ENCODE measurements around the gene LPCAT1.

The LPCAT1 gene

DNA sequence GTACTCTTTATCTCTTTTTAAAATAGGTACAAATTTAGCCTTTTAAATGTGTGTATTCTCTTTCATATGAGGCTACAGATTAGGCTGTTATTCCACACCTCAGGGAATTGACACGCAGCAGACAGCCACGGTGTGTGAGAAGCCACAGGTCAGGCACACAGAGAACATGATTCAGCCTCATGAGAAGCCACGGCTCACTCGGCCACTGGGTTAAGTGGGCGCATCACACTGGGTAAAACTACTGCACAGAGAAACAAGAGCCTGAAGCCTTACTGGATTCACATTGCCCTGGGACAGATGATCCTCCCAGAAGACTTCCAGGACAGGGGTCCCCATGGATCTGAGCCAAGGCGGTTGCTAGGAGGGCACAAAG is 28.2 kb downstream of the LPCAT1 start:
- DNase-seq (ENCODE audit: low spot score) = no peak

DNA sequence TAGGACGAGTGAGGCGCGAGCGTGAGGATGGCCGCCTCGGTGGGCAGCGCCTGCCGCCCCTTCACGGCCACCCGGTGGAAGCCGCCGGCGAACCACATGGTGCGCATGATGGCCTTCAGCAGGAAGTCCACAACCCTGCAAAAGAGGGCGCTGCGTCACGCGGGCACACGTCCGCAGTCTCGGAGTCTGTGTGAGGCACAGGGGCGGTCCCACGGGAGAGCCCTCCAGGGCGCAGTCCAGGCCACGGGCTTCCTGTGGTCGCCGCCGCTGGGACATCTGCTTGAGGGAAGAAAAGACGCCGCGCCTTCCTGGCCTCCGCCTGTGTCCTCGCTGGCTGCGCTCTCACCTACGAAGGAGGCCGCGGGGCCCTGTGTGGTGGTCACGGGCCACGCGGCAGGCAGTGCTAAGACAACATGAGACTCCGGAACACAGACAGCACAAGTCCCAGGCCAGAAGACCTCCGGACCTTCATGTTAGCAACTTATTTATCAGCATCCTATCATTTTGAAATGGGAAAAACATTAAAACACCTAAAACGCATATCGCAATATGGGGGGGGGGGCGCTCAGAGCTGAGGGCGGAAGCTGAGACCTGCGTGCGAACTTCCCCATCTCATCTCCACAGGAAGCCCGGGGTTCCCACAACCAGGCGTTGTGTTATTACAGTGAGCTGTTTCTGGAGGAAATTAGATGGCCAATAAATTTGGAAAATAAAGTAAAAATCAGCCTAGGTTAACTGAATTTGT is 28.8 kb downstream of the LPCAT1 start:
- DNase-seq (ENCODE audit: low spot score) = no peak

DNA sequence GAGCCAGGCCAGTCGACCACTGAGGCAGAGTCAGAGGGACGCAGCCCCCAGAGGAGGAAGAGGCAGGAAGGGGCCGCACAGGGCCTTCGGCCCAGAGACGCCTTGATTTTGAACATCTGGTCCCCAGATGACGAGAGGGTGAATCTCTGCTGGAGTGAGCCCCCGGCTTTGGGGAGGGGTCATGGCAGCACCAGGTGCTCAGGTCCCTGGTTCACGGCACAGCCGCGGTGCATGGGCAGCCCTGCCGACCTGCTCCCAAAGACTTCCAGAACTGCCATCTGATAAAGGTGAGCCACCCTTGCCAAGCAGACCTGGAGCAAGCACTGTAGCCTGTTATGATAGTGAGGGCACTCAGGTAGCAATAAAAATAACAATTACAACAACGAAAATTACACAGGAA is 29.8 kb downstream of the LPCAT1 start:
- no peak for DNase-seq (ENCODE audit: low spot score)

DNA sequence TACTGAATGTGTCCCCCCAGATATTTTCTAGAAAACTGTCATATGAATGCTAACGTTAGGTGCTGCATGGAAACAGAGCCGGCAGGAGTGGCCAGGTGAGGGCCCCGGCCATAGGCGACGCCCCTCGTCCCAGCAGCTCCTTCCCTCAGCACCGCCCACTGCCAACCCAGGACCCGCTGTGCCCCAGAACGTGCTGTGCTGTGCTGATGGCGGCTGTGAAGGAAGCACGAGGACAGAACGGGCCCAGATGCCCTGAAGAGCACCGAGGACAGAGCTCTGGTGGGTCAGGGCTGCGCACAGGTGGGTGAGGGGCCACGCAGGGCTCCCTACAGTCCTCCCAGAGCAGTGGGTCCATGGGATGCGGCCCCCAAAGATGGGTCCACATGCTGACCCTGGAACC is 30.3 kb downstream of the LPCAT1 start:
- no peak for DNase-seq (ENCODE audit: low spot score)

DNA sequence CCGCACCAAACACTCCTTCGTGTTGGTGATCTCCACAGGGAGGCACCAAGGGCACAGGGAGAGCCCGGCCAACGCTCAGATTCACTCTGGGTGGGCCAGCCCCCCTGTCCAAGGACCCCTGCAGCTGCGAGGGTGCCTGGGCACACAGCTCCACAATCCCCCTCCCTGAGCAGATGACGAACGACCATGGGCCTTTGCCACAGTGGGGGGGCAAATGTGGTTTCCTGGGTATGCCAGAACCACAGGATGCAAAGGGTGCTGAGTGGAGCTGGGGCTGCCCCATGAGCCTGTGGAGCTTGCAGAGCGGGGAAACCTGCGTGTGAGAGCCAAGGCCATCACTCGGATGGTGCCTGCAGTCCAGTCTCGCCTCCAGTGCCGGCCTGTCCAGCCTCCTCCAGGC is 31.0 kb downstream of the LPCAT1 start:
- DNase-seq (ENCODE audit: low spot score) = no peak

DNA sequence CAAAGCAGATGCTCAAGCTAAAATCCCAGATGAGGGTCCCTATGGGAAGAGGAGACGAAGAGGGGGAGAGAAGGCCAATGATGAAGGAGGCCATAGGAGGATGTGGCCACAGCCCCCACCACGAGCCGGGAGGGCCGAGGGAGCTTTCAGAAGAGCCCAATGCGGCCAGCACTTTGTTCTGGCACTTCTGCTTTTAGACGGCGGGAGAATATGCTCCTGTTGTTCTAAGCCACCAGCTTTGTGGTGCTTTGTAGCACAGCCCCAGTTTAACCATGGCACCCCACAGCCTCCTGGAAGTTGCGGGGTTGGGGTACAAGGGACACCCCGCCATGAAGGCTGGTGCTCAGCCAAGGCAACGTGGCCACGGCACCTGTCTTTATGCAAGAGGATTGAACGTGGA is 33.4 kb downstream of the LPCAT1 start:
- DNase-seq (ENCODE audit: low spot score) = no peak

DNA sequence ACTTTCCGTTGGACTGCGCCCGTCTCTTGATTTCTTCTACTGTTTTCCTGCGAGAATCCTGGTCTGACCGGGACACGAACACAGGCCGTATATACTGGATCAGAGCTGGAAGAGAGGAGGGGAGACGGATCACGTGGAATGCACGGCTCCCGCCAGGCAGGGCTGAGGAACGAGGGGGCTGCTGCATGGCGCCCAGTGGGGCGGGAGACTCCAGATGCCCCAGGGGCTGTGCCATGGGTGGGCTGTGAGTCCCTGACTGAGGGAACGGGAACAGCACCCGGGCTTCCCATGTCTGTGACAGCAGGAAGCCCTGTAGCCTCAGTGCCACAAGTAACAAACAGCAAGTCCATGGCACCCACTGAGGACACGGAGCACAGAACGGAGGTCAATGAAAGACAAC is 34.0 kb downstream of the LPCAT1 start:
- DNase-seq (ENCODE audit: low spot score) = no peak

DNA sequence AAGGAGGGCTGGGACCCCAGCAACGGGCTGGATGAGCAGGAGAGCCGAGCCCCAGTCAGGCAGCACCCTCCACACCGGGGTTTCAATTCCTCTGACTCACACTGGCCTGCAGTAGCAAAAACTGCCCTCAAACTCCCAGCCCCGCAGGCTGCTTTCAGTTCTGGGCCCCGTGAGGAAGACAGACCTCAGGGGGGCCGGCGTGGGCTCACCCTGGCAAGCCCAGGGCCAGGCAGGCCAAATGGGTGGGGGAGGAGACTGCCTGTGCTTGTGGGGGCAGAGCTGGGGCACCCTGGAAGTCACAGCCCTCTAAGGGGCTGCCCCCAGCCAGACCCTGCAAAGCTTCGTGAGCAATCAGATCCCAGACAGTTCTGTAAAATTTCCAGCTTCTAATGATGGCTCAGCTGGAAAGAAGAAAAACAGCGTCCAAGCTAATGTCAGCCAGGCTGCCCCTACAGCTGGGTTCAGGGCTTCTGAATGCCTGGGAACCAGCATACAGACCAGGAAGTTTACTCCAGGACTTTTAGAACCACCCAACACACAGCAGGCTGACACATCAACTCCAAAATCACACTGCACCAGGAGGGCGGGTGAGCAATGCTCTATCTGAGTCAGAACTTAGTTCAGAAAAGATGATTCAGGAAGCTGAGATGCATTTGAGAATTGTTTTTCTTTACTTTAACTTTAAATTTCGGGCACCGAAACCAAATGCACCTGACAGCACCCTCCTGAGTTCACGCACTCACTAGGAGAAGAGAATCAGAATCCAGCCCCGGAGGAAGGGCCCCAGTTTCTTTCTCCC is 34.7 kb downstream of the LPCAT1 start:
- no peak for DNase-seq (ENCODE audit: low spot score)

DNA sequence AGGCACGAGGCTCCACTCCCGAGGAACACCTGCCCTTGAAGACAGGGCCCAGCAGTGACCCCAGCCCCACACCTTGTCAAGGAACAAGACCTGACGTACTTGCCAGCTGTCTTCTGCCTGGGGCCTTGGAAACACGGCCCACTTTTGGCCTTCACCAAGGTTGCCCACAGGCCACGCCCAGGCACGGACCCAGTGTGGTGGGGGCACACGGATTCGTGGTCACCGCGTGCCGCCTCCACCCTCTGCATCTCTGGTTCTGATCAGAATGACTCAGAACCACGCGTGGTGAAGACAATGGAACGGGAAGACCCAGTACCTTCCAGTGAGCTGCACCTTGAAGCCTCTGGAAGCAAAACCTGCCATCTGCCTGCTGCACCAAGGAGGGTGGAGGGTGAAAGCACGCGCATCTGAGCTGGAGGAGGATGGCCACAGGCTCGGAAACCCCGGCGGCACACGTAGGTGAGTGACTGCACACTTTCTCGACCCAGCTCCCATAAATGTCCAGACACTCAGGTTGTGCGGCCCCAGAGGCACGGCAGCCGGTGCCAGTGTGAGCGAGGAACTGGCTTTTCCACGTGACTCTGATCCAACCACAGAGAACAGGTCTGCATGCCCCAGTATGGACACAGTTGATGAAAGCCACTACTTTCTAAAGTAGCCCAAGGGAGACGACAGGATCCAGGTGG is 36.5 kb downstream of the LPCAT1 start:
- DNase-seq (ENCODE audit: low spot score) = no peak

DNA sequence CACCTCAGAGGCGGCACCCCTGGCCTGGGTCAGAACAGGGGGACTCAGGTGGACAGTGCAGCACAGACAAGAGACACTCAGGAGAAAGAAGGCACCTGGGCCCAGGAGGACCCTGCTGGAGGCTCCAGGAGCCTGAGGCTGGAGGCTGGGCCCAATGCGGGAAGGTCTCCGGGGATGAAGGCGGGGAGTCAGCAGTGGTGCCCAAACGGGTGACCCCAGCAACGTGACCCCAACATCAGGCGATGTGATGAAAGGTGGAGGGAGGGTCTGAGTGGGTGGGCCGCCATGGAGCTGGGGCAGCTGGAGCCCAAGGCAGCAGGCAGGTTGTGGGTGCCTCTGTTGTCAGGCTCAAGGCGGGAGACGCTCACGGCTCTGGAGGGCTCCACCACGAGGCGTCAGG is 37.5 kb downstream of the LPCAT1 start:
- DNase-seq (ENCODE audit: low spot score) = no peak

DNA sequence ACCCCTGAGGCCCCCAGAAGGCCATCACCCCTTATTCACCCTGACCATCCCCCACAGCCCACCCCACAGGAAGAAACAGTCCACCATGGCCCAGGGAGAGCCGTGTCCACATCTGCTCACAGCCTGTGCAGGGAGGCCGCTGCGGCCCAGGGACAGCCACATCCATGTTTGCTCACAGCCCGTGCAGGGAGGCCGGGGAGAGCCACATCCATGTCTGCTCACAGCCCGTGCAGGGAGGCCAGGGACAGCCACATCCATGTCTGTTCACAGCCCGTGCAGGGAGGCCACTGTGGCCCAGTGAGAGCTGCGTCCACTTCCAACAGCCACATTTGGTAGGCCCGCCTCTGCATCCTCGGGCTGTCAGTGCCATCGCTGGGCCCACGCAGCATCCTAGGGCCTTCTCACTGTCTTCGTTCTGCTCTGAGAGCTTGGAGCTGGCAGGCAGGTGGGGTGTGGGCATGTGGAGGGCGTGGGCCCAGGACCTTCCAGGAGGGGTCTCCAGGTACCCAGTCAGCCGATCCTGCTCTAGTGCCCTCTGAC is 38.1 kb downstream of the LPCAT1 start:
- DNase-seq (ENCODE audit: low spot score) = no peak

DNA sequence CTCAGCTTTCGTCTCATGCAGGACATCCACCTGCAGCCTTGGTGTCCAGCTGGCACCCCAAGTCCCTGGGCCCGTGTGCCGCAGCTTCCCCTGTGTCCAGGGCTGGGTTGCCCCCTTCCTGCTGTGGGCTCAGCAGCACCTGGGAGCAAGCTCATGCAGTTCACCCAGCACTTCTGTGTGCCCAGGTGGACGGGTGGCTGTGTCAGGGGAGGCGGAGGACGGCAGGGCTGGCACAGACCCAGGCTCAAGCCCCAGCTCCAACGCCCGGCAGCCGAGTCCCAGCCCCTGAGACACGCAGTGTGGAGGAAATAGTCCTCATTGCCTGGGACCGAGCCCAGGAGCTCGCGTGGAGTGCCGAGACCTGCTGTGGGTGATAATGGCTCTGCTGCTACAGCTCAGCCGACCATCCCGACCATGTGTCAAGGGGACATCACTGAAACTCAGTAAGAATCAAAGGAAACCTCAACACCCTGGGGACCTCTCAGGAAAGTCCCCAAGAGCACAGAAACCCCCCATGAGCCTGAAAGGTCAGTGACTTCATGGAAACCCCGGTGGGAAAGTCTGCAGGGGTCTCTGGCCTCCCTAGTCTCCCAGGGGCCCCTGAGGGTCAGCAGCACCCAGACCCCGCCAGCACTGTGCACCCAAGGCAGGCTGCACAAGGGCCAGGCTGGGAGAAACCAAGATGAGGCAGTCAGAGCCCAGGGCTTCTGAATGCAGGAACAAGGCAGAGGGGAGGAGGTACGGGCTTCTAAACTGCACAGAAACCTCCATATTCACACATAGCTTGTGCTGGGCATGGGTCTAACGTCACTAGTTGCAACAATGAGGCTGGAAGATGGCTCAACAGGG is 38.8 kb downstream of the LPCAT1 start:
- DNase-seq (ENCODE audit: low spot score) = no peak

DNA sequence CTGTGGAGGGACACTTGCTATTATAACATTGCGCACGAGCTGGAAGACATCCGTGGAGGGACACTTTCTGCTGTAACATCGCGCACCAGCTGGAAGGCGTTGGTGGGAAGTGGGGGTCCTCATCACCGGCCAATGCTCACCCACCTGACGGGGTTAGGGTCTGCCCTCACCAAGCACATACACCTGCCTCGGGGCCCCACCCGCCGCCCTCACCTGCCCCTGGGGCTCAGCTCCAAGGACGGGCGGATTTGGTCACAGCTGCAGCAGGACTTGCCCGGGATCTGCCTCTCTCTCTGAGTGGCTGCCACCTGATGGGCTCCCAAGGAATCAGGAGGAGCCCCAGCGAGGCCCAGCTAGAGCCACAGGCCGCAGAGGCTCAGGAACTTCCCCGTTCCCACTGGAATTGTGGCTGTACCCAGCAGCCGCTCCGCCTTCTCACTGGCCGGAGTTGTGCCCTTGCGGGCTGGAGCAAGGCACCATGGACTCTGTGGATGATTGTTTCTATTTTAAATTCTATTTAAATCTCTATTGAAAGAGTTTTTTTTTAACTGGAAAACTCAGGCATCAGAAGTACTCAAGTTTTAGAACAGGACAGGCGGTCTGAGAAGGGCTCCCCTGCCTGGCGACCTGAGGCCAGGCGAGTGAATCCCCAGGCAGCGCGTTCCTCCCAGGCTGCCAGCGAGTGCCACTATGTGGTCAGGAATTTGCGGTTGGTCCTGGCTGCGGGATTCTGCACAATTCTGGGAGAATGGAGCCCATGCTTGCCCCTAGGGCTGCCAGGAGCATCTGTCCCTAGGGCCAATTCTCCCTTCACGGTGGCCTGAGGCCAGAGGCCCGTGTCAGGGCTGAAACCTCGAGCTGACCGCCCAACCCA is 39.7 kb downstream of the LPCAT1 start:
- no peak for DNase-seq (ENCODE audit: low spot score)

DNA sequence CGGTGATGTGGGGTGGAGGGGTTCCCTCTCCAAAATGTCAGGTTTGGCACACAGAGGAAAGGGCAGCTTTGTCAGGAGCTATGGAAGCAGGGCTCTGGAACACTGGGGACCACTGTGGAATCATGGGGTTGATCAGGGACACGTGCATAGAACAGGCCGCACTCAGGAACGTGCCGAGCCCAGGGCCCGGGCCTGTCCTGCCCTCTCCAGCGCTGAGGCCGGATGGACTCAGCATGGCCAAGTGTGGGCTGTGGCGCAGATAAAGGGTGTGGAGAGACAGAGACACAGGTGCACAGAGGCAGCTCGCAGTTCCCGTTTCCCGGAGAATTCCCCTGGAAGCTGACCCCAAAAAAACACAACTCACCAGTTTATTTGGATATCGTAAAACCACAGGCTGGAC is 40.7 kb downstream of the LPCAT1 start:
- DNase-seq (ENCODE audit: low spot score) = no peak

DNA sequence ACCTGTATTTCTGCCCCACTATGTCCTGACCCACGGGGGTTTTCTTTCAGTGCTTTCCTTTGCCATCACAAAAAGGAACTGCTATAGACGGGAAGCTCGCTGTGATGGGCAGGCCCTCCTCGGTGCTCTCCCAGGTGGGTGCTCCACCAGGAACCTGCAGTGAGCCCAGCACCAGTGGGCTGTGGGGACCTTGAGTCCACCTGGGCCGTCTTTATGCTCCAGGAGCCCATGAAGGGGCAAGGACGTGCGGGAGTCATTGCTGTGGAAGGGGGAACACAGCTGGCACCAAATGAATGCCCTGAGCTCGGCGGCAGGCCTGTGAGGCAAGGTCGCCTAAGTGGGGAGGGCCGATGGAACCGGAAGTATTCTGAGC is 41.8 kb downstream of the LPCAT1 start:
- no peak for DNase-seq (ENCODE audit: low spot score)

DNA sequence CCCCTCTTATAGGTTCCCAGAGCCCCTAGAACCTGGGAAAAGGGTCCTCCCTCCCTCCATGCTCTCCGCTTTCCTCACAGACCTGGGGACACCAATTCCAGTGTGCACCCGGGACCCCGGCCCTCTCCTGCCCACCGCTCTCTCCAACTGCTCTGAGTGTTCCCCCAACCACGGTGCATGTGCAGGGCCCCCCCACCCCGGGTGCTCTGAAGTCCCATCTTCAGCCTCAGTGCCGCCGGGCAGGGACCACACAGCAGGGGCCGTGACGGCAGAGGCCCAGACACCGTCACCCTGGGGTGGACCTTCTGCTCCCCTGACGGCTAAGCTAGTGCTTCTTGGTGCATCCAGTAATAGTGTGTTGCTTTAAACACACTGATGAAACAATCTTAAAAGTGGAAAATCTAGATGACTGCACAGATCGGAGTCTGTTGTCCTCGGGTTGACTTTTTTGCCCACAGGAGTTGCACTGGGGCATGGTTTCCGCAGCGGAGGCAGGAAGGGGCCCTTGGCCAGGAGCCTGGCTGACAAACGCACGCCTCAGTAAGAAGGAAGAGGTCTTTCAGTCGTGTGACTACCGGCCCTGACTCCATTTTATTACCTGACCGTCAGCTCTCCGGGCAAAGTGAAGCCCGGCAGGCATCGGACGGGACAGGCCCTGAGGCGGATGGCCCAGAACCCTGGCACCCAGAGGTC is 42.3 kb downstream of the LPCAT1 start:
- no peak for DNase-seq (ENCODE audit: low spot score)

DNA sequence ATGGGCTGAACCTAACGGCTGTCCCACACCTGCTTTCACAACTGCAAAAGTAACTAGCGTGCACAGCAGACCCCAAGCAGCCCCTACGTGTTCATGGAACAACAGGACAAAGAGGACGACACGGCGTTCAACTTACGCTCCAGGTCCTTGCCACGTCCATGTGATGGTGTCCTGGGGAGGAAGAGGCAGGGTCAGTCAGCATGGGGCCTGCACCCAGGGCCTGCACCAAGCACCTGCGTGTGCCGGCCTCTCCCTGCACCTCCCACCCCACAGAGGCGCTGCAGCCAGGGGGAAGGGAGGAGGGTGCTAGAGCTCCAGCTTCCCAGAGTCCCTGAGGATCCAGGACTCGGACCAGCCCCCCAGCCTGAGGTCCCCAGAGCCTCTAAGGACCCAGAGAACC is 43.0 kb downstream of the LPCAT1 start:
- no peak for DNase-seq (ENCODE audit: low spot score)

DNA sequence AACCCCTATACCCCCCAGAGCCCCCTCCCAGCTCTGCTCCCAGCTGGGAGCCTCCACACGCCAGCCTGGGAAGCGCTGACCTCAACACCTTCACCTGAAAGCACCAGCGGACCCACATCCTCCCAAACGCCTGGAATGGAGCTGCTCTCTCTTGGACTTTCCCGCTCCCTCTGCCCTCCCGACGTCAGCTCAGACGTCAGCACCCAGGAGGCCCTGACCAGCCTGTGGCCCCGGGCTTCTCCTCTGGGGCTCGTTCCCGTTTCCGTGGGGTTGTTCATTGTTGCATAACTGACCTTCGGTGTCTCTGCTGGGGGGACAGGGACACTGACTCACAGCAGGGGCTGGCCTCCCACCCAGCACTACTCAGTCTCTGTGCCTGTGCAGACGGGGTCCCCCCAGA is 43.5 kb downstream of the LPCAT1 start:
- DNase-seq (ENCODE audit: low spot score) = no peak

DNA sequence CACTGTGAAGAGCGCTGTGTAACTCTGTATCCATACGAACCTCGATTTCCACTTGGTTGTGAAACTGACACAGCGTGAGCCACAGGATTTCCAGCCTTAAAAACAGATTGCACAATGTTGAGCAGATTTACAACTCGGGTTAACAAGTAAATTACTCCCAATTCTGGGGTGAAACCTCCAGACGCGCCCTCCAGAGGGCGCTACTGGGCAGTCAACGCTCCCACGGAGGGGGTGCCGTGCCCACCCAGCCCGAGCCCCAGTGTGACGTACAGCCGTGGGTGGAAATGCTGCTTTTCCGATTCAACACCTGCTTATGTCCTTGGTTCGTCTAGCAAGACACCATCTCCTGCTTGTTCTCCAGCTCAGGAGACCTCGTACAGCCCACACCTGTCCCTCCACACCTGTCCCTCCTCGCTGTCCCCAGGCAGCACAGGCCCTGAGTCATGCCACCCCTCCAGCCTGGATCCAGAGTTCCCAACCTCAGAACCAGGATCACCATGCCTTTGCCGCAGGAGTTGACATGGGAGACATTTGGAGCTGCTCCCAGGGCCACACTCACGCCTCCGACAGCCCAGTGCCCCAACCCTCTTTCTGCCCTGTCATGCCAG is 44.1 kb downstream of the LPCAT1 start:
- no peak for DNase-seq (ENCODE audit: low spot score)

DNA sequence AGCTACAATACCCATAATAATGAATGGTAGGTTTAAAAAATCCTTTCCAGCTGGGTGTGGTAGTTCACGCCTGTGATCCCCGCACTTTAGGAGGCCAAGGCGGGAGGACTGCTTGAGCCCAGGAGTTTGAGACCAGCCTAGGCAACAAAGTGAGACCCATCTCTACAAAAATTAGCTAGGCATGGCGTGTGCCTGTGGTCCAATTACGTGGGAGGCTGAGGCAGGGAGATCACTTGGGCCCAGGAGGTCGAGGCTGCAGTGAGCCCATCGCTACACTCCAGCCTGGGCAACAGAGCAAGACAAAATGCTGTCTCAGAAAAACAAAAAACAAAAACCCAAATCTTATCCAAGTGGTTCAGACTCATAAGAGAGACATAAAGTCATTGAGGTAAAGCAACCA is 44.7 kb downstream of the LPCAT1 start:
- no peak for DNase-seq (ENCODE audit: low spot score)

Data from hematopoietic multipotent progenitor cell treated with erythropoietin and hydrocortisone succinate and interleukin-3 and kit ligand, for 15 days (in vitro differentiated cells).